Activated naive CD8-positive, alpha-beta T cell (primary cell): ENCODE results near the gene OR2T12.
"Not testable (repeated sequence)": the region's sequence is repeated elsewhere in the genome, so short reads cannot be mapped to it uniquely, and the experiment has no call there.

Source experiments
- H3K27ac Mint-ChIP-seq: one replicate; pipeline ENCODE4 v1.8.0; 2021; ENCODE audit warnings: mixed read lengths
- H3K27me3 Mint-ChIP-seq: one replicate; pipeline ENCODE4 v1.8.0; 2021; ENCODE audit warnings: mixed read lengths
- H3K36me3 Mint-ChIP-seq: one replicate; pipeline ENCODE4 v1.8.0; 2021; ENCODE audit warnings: mixed read lengths
- H3K4me1 Mint-ChIP-seq: one replicate; pipeline ENCODE4 v1.8.0; 2021; ENCODE audit warnings: low read depth, mixed read lengths
- H3K4me3 Mint-ChIP-seq: one replicate; pipeline ENCODE4 v1.8.0; 2021; ENCODE audit warnings: mild to moderate bottlenecking, mixed read lengths
- H3K9me3 Mint-ChIP-seq: one replicate; pipeline ENCODE4 v1.8.0; 2021; ENCODE audit warnings: low read depth, mixed read lengths

OR2T12 gene, protein sequence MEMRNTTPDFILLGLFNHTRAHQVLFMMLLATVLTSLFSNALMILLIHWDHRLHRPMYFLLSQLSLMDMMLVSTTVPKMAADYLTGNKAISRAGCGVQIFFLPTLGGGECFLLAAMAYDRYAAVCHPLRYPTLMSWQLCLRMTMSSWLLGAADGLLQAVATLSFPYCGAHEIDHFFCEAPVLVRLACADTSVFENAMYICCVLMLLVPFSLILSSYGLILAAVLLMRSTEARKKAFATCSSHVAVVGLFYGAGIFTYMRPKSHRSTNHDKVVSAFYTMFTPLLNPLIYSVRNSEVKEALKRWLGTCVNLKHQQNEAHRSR

GRCh38 chr1:248303324-248303723, at the start of gene OR2T12:
TSS of gene OR2T12 (minus strand) at chr1:248303424. CDS start at chr1:248295578, 7,846 bp downstream.
- H3K27me3 Mint-ChIP-seq, result peaks cover 3% of the 10 kb centered on the region
- H3K36me3 Mint-ChIP-seq, result no peaks in the 10 kb centered on the region
- H3K27ac Mint-ChIP-seq, result no peak within 1 kb of the TSS
- H3K4me1 Mint-ChIP-seq, result no peaks in the 10 kb centered on the region
- H3K9me3 Mint-ChIP-seq, result no peaks in the 10 kb centered on the region
- no peak within 1 kb of the TSS for H3K4me3 Mint-ChIP-seq

DNA sequence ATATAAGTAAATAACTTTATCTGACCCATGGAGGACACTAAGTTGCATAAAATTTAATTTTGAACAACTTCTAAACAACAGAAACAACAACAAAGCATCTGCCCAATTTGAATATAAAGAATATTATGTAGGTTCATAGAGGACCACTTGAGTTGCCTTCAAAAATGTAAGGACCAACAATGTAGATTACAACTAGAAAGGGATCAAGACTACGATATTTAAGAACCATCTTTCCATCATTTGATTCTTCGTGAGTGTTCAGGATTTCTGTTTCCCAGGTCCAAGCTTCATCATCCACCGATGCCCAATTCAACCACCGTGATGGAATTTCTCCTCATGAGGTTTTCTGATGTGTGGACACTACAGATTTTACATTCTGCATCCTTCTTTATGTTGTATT, 45.3 kb upstream of the OR2T12 start, which contains the start of gene OR14C36:
Gene OR14C36, plus strand, starts transcription at position 301 of the 400 bp plus-strand sequence. Its CDS starts 0 bp downstream, at position 301.
- Mint-ChIP-seq H3K4me3 (no peak within 1 kb of the TSS), H3K36me3 (no peaks in the 10 kb centered on the region), H3K27ac (no peak within 1 kb of the TSS), H3K4me1 (no peaks in the 10 kb centered on the region), H3K27me3 (peaks cover 17% of the 10 kb centered on the region), H3K9me3 (no peaks in the 10 kb centered on the region)

- no peak overlapping the region for H3K4me3 Mint-ChIP-seq
- H3K36me3 Mint-ChIP-seq, result no peaks in the 10 kb centered on the region
- peaks cover 6% of the 10 kb centered on the region for H3K27me3 Mint-ChIP-seq
- H3K27ac Mint-ChIP-seq, result no peak overlapping the region
- H3K4me1 Mint-ChIP-seq, result no peaks in the 10 kb centered on the region
- no peaks in the 10 kb centered on the region for H3K9me3 Mint-ChIP-seq
Measured at GRCh38 chr1:248343451-248343850, 40.2 kb upstream of the OR2T12 start.

- Mint-ChIP-seq H3K27ac (no peak within 1 kb of the TSS), H3K9me3 (peaks cover 6% of the 10 kb centered on the region), H3K4me1 (no peaks in the 10 kb centered on the region), H3K4me3 (no peak within 1 kb of the TSS), H3K36me3 (no peaks in the 10 kb centered on the region), H3K27me3 (peaks cover 13% of the 10 kb centered on the region)
Measured at GRCh38 chr1:248324468-248324867, 21.2 kb upstream of the OR2T12 start, which contains the start of gene OR2M7. TSS of gene OR2M7 (minus strand) at chr1:248324568. CDS start at chr1:248324568, 0 bp downstream.

DNA sequence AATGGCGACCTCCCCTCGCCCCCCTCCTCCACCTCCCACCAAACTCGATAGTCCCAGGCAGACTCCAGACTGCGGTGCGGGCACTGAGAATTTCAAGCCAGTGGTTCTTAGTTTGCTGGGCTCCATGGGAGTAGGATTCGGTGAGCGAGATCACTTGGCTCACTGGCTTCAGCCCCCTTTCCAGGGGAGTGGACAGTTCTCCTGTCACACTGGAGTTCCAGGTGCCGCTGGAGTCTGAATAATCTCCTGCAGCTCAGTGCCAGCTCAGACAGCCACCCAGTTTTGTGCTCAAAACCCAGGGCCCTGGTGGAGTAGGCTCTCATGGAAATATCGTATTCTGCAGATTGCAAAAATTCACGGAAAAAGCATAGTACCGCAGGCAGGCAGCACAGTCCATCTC, 13.6 kb upstream of the OR2T12 start:
- Mint-ChIP-seq H3K27ac (no peak overlapping the region), H3K9me3 (peaks cover 15% of the 10 kb centered on the region), H3K4me3 (no peak overlapping the region), H3K4me1 (no peaks in the 10 kb centered on the region), H3K27me3 (peaks cover 29% of the 10 kb centered on the region), H3K36me3 (peaks cover 8% of the 10 kb centered on the region)

- H3K36me3 Mint-ChIP-seq, H3K9me3 Mint-ChIP-seq, H3K4me3 Mint-ChIP-seq, H3K4me1 Mint-ChIP-seq, H3K27ac Mint-ChIP-seq, H3K27me3 Mint-ChIP-seq: not testable (repeated sequence)
Measured at GRCh38 chr1:248306740-248307139, 3.5 kb upstream of the OR2T12 start.

GRCh38 chr1:248306103-248306502, 2.9 kb upstream of the OR2T12 start:
- Mint-ChIP-seq H3K9me3 (no peaks in the 10 kb centered on the region), H3K36me3 (no peaks in the 10 kb centered on the region), H3K27ac (no peak overlapping the region), H3K4me3 (no peak overlapping the region), H3K4me1 (no peaks in the 10 kb centered on the region), H3K27me3 (peaks cover 6% of the 10 kb centered on the region)

- H3K36me3 Mint-ChIP-seq, H3K27ac Mint-ChIP-seq, H3K9me3 Mint-ChIP-seq, H3K4me3 Mint-ChIP-seq, H3K27me3 Mint-ChIP-seq, H3K4me1 Mint-ChIP-seq: not testable (repeated sequence)
Measured at GRCh38 chr1:248305672-248306071, 2.4 kb upstream of the OR2T12 start.

DNA sequence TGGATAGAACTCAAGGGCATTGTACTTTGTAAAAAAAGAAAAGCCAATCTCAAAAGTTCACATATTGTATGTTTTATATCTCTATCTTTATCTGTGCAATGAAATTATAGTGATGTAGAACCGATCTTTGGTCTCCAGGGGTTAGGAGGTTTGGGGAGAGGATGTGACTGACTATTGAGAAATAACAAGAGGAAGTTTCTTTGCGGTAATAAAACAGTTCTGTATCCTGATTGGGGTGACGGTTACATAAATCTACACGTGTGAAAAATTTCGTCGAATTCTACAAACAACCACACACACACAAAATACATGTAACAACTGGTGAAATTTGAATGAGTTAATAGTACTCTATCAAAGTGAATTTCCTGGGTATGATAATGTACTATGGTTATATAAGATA, 14.8 kb downstream of the OR2T12 start:
- H3K27me3 Mint-ChIP-seq, result peaks cover 8% of the 10 kb centered on the region
- H3K9me3 Mint-ChIP-seq, result no peaks in the 10 kb centered on the region
- H3K4me1 Mint-ChIP-seq, result no peaks in the 10 kb centered on the region
- no peak overlapping the region for H3K27ac Mint-ChIP-seq
- no peak overlapping the region for H3K4me3 Mint-ChIP-seq
- no peaks in the 10 kb centered on the region for H3K36me3 Mint-ChIP-seq

GRCh38 chr1:248277876-248278275, 25.3 kb downstream of the OR2T12 start, which contains the start of gene OR2T33:
TSS of gene OR2T33 (minus strand) at chr1:248277976. CDS start at chr1:248273814, 4,162 bp downstream.
- Mint-ChIP-seq H3K36me3 (no peaks in the 10 kb centered on the region), H3K27me3 (no peaks in the 10 kb centered on the region), H3K9me3 (no peaks in the 10 kb centered on the region), H3K4me3 (no peak within 1 kb of the TSS), H3K27ac (no peak within 1 kb of the TSS), H3K4me1 (no peaks in the 10 kb centered on the region)

GRCh38 chr1:248273225-248273624, 30.0 kb downstream of the OR2T12 start:
- not testable (repeated sequence) for H3K9me3 Mint-ChIP-seq, H3K27me3 Mint-ChIP-seq, H3K4me1 Mint-ChIP-seq, H3K4me3 Mint-ChIP-seq, H3K36me3 Mint-ChIP-seq, H3K27ac Mint-ChIP-seq

GRCh38 chr1:248268178-248268577, 35.0 kb downstream of the OR2T12 start:
- H3K4me3 Mint-ChIP-seq, result no peak overlapping the region
- H3K27ac Mint-ChIP-seq, result no peak overlapping the region
- peaks cover 2% of the 10 kb centered on the region for H3K27me3 Mint-ChIP-seq
- H3K36me3 Mint-ChIP-seq, result no peaks in the 10 kb centered on the region
- no peaks in the 10 kb centered on the region for H3K4me1 Mint-ChIP-seq
- H3K9me3 Mint-ChIP-seq, result peaks cover 4% of the 10 kb centered on the region

GRCh38 chr1:248259309-248259708, 43.9 kb downstream of the OR2T12 start:
- not testable (repeated sequence) for H3K27ac Mint-ChIP-seq, H3K4me1 Mint-ChIP-seq, H3K4me3 Mint-ChIP-seq, H3K36me3 Mint-ChIP-seq, H3K27me3 Mint-ChIP-seq
- peaks cover 14% of the 10 kb centered on the region for H3K9me3 Mint-ChIP-seq

DNA sequence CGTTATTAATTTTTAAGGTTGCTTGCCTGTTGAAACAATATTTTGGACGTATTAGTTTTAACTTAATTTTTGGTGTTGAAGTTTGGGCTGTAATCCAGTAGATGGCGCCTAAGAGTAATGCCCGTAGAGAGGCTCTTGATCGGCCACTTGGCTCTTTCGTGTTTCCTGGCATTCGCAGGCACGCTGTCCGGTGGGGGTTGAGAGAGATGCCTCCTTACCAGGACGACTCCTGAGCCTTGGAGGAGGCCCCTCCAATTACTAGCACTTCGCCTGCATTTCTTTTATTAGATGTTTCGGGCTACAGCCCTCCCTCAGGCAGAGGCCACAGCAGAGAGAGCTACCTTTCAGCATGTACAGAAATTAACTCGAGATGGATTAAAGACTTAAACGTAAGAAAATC, 60.0 kb downstream of the OR2T12 start:
- Mint-ChIP-seq H3K9me3 (no peaks in the 10 kb centered on the region), H3K4me1 (peaks cover 2% of the 10 kb centered on the region), H3K27me3 (peaks cover 16% of the 10 kb centered on the region), H3K4me3 (no peak overlapping the region), H3K36me3 (no peaks in the 10 kb centered on the region), H3K27ac (no peak overlapping the region)
